Stimulated activated CD4-positive, alpha-beta T cell treated with anti-CD3 and anti-CD28 coated beads, Interleukin-1b, Interleukin-23, amount 100 ng/mL, for 1 hour (primary cell): Measurements from ENCODE around the gene NAPG.
"Not testable (repeated sequence)": the region's sequence is repeated elsewhere in the genome, so short reads cannot be mapped to it uniquely, and the experiment has no call there.

ENCODE experiments used
- DNase-seq, 2 donors: peaks; one replicate each; pipeline ENCODE4 v3.0.0-alpha.2; 2020; ENCODE audit warnings: low read depth in 2 of 2

The NAPG gene

DNA sequence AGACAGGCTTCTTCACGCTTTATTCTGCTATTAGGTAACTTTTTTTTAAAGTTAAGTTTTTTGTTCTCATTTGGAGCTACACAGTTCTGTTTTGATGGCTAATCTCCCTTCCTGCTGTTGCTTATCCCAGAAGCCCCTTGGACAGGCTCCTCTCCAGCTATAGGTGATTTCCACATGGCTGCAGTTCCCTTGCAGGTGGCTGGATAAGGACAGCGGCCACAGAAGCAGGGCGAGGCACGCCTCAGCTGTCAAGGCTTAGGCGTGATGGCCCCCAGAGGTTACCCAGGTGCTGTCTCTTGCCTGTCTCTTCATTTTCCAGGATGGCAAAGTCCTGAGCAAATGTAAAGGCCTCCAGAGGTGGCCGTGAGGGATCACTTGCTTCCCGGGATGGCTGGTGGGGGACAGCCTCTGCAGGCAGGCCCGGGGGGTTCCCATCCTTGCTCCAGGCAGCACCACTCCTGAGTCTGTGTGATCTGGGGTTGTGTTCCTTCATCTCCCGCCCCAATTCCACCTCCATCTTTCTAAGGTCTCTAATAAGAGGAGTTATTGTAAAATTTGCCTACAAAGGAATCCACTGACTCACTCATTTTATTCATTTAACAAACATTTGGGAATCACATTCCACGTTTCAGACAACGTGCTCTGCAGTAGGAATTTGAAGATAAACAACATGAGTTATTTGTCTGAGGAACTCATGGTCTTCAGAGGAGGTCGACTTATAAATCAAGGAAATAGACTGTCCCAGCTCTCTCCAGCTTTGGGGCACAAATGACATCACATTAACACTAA, 53.4 kb downstream of the NAPG start:
- no peak for DNase-seq

DNA sequence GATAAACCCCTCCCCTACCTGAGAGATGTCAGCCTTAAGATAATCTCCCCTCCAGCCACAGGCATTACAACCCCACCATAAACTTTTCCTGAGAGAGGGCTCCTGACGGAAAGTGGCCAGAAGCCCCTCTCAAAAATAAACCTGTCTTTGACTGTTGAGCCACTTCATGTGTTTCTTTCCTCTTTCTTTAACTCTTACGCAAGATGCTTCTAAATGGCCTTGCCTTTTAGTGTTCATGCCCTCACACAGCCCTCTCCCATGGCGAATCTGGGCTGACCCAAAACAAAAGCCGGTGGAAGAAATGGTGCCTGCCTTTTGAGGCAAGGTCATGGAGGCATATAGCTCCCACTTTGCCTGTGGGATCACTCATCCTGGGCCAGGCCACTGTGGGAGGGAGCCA, 54.4 kb downstream of the NAPG start:
- no peak for DNase-seq

GRCh38 chr18:10585260-10585659, 59.4 kb downstream of the NAPG start:
- no peak for DNase-seq

- no peak for DNase-seq
Measured at GRCh38 chr18:10588975-10589374, 63.1 kb downstream of the NAPG start.

DNA sequence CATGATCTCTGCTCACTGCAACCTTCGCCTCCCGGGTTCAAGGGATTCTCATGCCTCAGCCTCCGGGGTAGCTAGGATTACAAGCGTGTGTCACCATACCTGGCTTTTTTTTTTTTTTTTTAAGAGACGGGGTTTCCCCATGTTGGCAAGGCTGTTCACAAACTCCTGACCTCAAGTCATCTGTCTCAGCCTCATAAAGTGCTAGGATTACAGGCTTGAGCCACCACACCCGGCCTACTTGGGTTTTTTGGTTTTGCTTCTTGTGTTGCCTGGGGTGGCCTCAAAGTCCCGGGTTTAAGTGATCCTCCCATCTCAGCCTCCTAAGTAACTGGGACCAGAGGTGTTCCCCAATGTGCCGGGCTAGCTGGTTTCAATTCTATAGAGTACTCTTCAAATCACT, 64.6 kb downstream of the NAPG start:
- no peak for DNase-seq

DNA sequence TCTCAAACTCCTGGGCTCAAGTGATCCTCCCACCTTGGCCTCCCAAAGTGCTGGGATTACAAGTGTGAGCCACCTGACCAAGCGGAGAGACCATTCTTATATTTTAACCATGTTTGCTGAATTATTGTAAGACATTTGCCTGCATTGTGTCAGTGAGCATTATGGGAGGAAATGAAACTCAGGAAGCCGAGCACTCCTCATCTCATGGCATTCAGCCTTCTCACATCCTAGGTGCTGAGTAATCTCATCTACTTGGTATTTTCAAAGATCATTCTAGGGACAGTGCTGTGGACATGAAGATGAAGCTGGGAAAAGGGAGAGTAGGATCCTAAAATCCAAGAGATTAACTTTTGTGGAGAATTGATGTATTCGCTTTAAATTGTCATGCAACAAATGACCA, 66.1 kb downstream of the NAPG start:
- DNase-seq = no peak

DNA sequence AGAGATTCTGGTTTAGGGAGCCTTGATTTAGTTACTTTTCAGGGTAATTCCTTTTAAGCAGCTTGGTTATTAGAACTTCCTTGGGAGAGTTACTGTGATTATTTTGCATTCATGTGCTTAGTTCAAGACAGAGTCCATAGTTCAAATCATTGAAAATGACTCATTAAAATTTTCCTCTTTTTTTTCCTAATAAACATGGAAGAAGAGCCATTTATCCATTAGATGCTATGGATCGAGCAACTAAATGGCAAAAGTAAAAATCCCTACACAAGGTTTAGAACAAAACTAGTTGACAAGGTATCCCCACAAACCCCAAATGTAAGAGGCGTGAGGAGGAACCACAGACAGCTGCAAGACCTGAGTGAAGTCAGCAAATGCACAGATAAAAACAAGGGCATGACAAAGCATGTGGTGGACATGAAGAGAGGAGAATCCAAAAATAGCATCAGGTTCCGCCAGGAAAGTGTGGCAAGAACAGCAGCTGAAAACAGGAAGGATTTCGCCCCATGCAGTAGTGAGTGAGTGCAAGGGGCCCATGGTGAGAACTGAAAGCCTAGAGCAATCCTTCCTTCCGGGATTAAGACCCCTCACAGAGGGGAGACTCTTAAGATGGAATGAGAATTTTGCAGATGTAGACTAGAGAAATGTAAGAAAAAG, 67.7 kb downstream of the NAPG start:
- DNase-seq = not testable (repeated sequence)

- DNase-seq = not testable (repeated sequence)
Measured at GRCh38 chr18:10595917-10596316, 70.1 kb downstream of the NAPG start.

GRCh38 chr18:10597695-10598094, 71.9 kb downstream of the NAPG start:
- not testable (repeated sequence) for DNase-seq

DNA sequence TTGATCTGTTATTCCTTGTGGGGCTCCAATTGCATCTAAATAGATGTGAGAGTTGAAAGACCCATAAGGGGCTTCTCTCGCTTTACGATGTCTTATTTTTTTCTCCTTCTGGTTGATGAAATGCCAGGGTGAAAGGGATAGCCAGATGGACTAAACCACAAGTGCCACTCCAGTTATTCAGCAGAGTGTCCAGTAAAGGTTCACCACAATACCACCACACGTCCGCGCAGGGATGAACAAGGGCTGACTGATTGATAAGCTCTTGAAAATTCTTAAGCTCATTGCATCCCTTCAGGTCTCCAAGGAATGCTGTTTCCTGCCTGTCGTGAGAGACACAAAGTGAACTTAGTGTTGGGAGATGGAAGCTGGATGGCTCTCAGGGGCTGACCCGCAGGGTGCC, 74.9 kb downstream of the NAPG start:
- not testable (repeated sequence) for DNase-seq
